Erythroblast (primary cell): ENCODE measurements around the gene XKR7.
A peak's percentile ranks its signal among the peaks of the same experiment; 100 is the strongest.

Experiments
- DNase-seq, 2 experiments: peaks; one replicate each; lab custom pipeline; 2025; lab: John Stamatoyannopoulos, UW
- GATA1 ChIP-seq: IDR thresholded peaks from 2 replicates; pipeline ENCODE4 v1.6.1; 2011; ENCODE audit warnings: low read depth, mild to moderate bottlenecking, control low read depth, low read length, moderate library complexity
- POLR2A ChIP-seq: IDR thresholded peaks from 2 replicates; pipeline ENCODE4 v1.6.1; 2011; ENCODE audit warnings: mild to moderate bottlenecking, low read length

XKR7 gene

DNA sequence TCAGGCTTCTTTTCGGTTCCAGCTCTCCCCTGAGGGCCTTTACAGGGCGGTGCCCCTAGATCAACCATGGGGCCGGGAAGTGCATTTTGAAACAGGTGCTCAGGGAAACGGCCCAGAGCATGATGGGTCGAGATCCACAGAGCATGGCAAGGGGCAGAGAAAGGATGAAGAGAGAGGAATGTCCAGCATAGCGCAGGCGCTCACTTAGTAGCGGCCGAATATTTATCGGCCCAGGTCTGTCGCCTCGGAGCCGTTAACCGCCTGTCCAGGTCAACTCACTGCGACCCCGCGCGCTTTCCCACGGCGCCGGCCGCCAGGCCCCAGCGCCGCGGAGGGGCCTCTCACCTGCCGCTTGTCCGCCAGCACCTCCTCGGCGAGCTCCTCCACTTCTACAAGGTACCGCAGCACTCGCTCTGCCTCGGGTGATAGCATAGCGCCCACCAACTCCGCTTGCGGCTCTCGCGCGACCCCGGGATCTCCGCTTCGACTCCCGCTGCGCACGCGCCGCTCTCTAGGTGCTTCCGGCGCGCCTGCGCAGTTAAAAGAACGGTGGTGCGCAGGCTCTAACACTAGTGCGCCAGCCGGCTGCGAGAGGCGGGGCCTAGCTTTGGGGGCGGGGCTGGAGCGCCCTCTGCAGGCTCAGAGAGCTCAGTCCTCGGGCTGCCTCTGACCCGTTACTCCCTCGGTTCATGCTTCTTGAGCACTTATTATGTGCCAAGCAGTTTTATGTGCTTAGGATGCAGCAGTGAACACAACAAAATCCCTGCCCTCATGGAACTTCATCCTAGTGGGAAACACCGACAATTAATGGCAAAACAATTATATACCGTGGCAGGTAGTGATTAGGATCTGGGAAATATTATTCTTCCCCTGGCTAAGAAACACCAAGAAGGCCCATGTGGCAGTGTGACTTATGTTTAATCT, 16.2 kb upstream of the XKR7 start, which contains the start of gene PDRG1:
Gene PDRG1, minus strand, starts transcription at position 517 of the 924 bp plus-strand sequence. Its CDS starts 85 bp downstream, at position 432.
- peak; percentile 96 to 98 for DNase-seq
- TF ChIP-seq POLR2A (peak; percentile 80), GATA1 (no peak)

DNA sequence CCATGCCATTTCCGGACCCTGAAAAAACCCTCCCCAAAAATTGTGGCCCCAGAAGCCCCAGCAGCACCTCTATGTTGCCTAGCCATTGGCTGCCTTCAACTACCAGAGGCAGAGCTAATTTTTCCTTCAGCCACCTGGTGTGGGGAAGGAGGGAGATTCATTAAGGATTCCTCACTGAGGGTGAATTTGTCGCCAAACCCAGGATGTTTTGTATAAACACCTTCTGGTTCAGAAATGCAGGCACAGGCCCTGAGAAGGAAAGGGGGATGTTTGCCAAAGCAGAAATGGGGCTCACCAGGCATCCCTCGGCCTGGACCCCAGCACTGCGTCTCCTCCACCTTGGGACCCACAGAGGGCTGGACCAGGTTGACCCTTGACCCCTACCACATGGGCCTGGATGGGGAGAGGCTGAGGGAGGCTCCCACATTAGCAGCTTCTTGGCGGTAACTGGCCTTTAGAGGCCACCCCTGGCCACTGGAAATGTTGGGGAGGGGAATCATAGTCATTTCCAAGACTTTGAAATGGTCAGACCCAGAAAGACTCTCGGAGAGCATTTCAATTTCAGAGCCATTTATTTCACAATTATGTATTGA, 14.3 kb upstream of the XKR7 start:
- TF ChIP-seq POLR2A = no peak
- no peak for TF ChIP-seq GATA1
- no peak for DNase-seq

DNA sequence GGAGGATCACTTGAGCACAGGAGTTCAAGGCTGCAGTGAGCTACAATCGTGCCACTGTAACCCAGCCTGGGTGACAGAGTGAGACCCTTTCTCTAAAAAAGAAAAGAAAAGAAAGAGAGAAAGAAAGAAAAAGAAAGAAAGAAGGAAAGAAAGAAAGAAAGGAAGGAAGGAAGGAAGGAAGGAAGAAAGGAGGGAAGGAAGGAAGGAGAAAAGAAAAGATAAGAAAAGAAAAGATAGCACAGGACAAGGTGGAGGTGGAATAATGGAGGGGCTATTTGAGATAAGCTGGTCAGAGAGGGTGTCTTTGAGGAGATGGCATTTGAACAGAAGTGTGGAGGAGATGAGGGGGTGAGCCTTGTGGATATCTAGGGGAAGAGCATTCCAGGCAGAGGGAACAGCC, 13.5 kb upstream of the XKR7 start:
- no peak for TF ChIP-seq POLR2A
- TF ChIP-seq GATA1 = no peak
- DNase-seq = no peak

DNA sequence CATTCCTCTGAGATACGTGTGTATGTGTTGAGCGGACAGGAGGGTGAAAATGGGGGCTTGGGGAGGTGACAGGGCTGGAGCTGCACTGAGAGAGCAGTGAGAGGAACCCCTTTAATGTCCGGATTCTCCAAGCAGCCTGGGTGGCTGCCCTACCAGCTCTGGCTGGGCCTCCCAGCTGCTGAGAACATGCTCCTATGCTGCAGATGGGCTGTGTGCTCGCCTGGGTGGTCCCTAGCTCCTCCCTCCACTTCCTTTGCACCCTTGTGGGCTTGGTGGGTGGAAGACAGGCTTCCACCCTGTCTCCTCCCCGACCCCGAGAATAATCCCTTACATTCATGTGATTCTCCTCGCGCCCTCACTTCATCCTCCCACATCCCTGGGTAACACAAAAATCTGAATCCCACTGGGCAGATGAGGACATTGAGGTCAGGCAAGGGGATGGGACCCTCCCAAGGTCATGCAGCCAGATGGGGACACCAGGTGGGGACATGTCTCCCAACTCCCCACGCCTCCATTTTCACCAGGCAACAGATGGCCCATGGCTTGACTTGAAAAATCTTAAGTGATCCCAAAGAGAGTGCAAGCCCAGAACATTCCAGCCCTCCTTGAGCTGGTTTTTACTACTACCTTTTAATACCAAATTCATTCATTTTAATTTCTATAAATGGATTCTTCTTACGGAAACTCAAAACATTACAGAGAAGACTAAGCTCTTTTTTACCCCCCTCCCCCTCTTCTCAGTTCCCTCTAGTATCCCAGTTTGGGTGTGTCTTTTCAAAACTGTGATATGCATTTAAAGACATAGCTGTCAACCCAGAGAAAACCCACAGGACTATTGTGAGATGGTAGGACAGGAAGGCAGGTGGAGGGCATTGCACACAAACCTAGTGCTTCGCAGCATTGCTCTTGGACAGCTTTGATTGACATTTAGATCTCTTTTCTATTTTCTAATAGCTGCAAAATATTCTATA, 11.1 kb upstream of the XKR7 start:
- TF ChIP-seq GATA1 (no peak), POLR2A (no peak)

DNA sequence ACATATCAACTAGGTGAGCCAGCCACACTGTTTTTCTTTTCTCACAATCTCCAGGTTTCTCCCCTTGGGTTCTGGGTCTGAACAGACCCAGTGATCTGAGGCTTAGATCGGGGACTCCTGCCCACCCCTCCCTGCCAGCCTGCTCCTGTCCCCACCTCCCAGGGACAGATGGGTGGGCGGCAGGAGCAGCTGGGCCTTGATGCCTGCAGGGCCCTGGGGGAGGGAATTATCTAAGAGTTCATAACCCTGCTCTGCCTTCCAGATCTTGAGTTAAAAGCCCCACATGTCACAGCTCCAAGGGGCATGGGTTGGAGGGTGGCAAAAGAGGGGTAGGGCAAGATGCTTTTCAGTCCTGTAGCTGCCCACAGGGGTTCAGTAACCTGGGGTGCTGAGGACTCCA, 5.2 kb upstream of the XKR7 start:
- DNase-seq = no peak
- TF ChIP-seq GATA1 = no peak
- TF ChIP-seq POLR2A = no peak

More for the DNA sequence above, 11.1 kb upstream of the XKR7 start:
- DNase-seq = no peak

GRCh38 chr20:31963889-31964288, 4.1 kb upstream of the XKR7 start:
- TF ChIP-seq GATA1 = no peak
- no peak for TF ChIP-seq POLR2A
- DNase-seq = no peak

DNA sequence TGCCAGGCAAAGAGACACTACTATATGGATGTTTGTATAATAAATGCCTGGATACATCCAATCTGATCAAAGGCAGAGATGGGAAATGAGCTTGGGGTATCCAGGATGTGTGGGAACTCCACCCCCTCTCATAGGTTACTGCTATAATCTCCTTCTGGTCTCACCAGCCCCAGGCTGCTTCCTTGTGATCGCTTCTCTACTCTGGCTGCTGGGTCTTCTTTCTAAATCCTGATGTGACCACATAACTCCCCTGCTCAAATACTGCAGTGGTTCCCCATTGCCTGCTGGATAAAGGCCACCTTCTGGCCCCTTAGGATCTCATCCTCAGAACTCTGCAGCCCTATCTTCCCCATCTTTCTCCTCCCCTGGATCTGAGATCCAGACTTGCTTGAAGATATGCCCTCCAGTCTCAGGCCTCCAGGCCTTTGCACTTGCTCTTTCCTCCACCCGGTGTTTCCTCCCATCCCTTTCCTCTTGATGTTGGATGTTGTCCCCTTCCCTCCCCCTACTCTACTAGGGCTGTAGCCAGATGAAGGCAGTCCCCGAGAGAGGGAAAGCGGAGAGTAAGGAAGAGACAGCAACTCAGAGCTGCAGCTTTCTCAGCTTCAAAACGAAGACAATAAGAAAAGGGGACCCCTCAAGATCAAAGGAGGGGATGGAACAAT, 828 bp upstream of the XKR7 start:
- no peak for TF ChIP-seq GATA1
- no peak for TF ChIP-seq POLR2A

DNA sequence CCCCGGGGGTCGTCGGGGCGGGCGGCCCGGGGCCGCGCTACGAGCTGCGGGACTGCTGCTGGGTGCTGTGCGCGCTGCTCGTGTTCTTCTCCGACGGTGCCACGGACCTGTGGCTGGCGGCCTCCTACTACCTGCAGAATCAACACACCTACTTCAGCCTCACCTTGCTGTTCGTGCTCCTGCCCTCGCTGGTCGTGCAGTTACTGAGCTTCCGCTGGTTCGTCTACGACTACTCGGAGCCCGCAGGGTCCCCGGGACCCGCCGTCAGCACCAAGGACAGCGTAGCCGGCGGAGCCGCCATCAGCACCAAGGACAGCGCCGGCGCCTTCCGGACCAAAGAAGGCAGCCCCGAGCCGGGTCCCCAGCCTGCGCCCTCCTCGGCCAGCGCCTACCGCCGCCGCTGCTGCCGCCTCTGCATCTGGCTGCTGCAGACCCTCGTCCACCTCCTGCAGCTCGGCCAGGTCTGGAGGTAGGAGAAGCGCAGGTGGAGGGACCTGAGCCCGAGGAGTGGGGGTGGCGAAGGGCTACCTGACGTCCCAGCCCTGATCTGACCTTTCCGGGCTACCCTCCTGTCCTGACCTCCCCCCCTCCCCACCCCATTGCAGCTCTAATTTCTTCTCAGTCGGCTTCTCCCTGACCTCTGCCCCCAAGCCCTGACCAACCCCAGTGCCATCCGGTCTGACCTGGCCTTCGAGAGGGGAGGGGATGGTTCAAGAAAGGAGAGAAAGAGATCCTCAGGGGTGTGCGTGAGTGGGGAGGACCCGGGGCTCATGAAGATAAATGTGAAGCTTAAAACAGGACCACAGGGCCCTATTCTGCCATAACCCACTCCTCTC, 558 bp downstream of the XKR7 start:
- no peak for TF ChIP-seq GATA1
- no peak for TF ChIP-seq POLR2A
- DNase-seq = peak; percentile 77 to 86

More for the DNA sequence above, 828 bp upstream of the XKR7 start:
- DNase-seq = no peak

- TF ChIP-seq POLR2A (no peak), GATA1 (no peak)
- DNase-seq = no peak
These were observed 2.0 kb downstream of the XKR7 start for GRCh38 chr20:31969991-31970390.

DNA sequence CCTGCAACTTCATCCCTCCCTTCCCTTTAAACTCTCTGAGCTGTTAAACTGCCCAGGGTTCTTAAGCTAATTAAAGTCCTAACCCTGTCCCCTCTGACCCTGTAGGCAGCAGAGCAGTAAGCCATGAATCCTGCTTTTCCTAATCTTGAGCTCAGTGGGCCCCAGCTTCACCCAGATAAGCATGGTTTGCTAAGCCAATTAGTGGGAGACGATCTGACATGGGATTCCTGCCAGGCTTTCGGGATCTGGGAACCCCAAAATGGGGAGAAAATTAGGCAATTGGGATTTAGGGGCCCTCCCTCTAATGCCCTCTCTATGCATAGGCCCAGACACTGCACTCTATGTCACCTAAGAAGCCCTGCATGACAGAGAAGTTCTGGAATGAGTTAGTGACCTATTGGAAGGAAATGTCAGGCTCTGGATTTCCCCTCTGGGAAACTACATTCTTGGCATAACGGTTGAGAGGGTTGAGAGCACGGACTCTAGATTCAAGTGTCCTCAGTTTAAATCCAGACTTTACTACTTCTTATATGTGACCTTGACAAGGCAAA, 4.6 kb downstream of the XKR7 start:
- no peak for DNase-seq
- TF ChIP-seq GATA1 (no peak), POLR2A (no peak)

DNA sequence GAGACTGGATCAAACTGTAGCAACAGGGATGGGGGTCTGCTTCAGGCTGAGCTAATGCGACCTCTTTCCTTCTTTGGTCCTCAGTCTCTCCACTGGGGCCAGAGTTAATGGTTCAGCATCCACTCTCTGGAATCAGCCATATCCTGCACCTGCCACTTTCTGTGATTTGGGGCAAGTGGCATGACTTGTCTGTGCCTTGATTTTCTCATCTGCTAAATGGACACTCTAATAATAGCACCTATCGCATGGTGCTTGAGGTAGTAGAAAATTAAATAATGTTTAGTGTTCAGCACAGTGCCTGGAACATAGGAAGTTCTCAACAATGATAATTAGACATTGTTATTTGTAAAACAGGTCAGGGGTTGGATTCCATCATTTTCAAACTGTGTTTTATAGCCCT, 6.3 kb downstream of the XKR7 start:
- no peak for DNase-seq
- TF ChIP-seq GATA1 (no peak), POLR2A (no peak)
